ENCODE measurements around the gene OR2B2. TPM values are rescaled to one million over a fixed set of nuclear protein-coding genes. Genes with fewer than 3 reads are reported as not detected.

The OR2B2 gene
- polyA plus RNA-seq, 1 donor from 2014 or later: not detected

DNA sequence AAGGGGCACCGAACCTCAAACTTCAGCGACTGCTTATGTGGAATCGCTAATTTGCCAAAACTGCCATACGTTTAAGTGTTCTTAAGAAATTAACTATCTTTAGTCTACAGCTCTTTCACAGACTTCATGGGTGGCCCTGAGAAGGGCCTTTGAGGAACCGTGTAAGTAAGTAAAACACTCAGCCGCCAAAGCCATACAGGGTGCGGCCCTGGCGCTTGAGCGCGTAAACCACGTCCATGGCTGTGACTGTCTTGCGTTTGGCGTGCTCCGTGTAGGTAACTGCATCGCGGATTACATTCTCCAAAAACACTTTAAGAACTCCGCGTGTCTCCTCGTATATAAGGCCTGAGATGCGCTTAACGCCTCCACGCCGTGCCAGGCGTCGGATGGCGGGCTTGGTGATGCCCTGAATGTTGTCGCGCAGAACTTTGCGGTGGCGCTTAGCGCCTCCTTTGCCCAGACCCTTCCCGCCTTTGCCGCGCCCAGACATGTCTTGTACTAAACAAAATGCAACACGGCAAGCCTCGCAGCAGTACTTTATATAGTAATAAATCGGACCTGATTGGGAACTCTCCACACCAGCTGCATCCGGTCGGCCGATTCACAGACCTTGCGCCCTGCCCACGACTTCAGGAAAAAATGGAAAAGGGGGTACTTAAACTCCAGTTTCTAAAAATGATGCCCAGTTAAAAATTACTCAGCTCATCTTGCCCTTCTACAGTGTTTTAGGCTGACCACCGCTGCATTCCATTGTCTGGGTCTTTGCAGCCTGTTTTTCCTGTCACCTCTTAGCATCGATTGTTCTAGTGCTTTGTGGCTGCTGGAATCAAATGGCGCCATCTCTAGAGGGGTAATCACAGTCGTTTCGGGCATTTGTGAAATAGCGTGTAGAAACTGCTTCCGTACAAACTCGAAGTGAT is 38.9 kb downstream of the OR2B2 start:
- no peak overlapping the region for H3K9ac ChIP-seq (ENCODE audit: low read length)
- no peaks in the 10 kb centered on the region for H3K9me3 ChIP-seq (ENCODE audit: low read length)
- no peaks in the 10 kb centered on the region for H4K20me1 ChIP-seq (ENCODE audit: insufficient read depth)
- peak overlapping the region; percentile 74 for H3K4me3 ChIP-seq (ENCODE audit: low read length)
- TF ChIP-seq EP300 (conservative IDR thresholded peaks at IDR 0.05; ENCODE audit: poor library complexity, severe bottlenecking): no peak
- TF ChIP-seq, protein P1, sequence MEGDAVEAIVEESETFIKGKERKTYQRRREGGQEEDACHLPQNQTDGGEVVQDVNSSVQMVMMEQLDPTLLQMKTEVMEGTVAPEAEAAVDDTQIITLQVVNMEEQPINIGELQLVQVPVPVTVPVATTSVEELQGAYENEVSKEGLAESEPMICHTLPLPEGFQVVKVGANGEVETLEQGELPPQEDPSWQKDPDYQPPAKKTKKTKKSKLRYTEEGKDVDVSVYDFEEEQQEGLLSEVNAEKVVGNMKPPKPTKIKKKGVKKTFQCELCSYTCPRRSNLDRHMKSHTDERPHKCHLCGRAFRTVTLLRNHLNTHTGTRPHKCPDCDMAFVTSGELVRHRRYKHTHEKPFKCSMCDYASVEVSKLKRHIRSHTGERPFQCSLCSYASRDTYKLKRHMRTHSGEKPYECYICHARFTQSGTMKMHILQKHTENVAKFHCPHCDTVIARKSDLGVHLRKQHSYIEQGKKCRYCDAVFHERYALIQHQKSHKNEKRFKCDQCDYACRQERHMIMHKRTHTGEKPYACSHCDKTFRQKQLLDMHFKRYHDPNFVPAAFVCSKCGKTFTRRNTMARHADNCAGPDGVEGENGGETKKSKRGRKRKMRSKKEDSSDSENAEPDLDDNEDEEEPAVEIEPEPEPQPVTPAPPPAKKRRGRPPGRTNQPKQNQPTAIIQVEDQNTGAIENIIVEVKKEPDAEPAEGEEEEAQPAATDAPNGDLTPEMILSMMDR (IDR thresholded peaks at IDR 0.05; ENCODE audit: poor library complexity, severe bottlenecking): no peak
- no peak for TF ChIP-seq POLR2AphosphoS5 (IDR thresholded peaks at IDR 0.05)
- TF ChIP-seq, protein P2, sequence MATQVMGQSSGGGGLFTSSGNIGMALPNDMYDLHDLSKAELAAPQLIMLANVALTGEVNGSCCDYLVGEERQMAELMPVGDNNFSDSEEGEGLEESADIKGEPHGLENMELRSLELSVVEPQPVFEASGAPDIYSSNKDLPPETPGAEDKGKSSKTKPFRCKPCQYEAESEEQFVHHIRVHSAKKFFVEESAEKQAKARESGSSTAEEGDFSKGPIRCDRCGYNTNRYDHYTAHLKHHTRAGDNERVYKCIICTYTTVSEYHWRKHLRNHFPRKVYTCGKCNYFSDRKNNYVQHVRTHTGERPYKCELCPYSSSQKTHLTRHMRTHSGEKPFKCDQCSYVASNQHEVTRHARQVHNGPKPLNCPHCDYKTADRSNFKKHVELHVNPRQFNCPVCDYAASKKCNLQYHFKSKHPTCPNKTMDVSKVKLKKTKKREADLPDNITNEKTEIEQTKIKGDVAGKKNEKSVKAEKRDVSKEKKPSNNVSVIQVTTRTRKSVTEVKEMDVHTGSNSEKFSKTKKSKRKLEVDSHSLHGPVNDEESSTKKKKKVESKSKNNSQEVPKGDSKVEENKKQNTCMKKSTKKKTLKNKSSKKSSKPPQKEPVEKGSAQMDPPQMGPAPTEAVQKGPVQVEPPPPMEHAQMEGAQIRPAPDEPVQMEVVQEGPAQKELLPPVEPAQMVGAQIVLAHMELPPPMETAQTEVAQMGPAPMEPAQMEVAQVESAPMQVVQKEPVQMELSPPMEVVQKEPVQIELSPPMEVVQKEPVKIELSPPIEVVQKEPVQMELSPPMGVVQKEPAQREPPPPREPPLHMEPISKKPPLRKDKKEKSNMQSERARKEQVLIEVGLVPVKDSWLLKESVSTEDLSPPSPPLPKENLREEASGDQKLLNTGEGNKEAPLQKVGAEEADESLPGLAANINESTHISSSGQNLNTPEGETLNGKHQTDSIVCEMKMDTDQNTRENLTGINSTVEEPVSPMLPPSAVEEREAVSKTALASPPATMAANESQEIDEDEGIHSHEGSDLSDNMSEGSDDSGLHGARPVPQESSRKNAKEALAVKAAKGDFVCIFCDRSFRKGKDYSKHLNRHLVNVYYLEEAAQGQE (IDR thresholded peaks at IDR 0.05; ENCODE audit: borderline replicate concordance): no peak
- no peak for TF ChIP-seq MXI1 (conservative IDR thresholded peaks at IDR 0.05; ENCODE audit: poor library complexity, severe bottlenecking)
- TF ChIP-seq EZH2 (IDR thresholded peaks at IDR 0.05; ENCODE audit: borderline replicate concordance, insufficient read depth, low read length, poor library complexity, severe bottlenecking): no peak
- TF ChIP-seq RAD21 (conservative IDR thresholded peaks at IDR 0.05): no peak
- no peak for TF ChIP-seq SMC3 (conservative IDR thresholded peaks at IDR 0.05; ENCODE audit: poor library complexity)
- TF ChIP-seq TAF1 (IDR thresholded peaks at IDR 0.05; ENCODE audit: low read depth): no peak
- no peaks in the 10 kb centered on the region for H3K79me2 ChIP-seq (replicated peaks; ENCODE audit: insufficient read depth, low read length)
- H3K27ac ChIP-seq (ENCODE audit: low read length): no peak overlapping the region
- H3K36me3 ChIP-seq (ENCODE audit: insufficient read depth, low read length): no peaks in the 10 kb centered on the region
- H2AFZ ChIP-seq (ENCODE audit: low read depth, low read length): no peak overlapping the region
- no peak overlapping the region for H3K4me2 ChIP-seq (ENCODE audit: low read length)
- no peaks in the 10 kb centered on the region for H3F3A ChIP-seq (ENCODE audit: insufficient read depth, low read length, poor library complexity, severe bottlenecking)
- H3K27me3 ChIP-seq (ENCODE audit: insufficient read depth, low read depth, low read length): peaks cover 22% of the 10 kb centered on the region
- no peaks in the 10 kb centered on the region for H3K9me2 ChIP-seq (ENCODE audit: insufficient read depth, low read length)

DNA sequence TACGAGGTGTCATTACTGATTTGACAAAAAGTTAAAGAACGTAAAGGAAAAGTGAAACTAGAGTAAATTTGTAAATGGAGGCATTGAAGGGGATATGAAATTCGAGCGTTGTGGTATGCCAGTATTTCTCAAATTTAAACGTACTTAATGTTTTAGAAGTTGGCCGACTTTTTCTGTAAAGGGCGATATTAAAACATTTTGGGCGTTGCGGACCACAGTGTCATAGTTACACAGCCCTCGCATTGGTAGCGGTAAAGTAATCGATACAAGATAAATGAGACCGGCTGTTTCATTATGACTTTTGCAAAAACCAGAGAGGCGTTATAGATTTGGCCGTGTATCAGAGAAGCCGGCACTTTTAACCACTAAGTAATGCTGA is 39.6 kb downstream of the OR2B2 start:
- H3K9ac ChIP-seq (ENCODE audit: low read length): no peak overlapping the region
- peaks cover 27% of the 10 kb centered on the region for H3K27me3 ChIP-seq (ENCODE audit: insufficient read depth, low read depth, low read length)
- no peaks in the 10 kb centered on the region for H3K79me2 ChIP-seq (replicated peaks; ENCODE audit: insufficient read depth, low read length)
- H3K4me2 ChIP-seq (ENCODE audit: low read length): peak overlapping the region; percentile 60
- no peaks in the 10 kb centered on the region for H3K9me2 ChIP-seq (ENCODE audit: insufficient read depth, low read length)
- peak overlapping the region; percentile 74 for H3K4me3 ChIP-seq (ENCODE audit: low read length)
- H3K36me3 ChIP-seq (ENCODE audit: insufficient read depth, low read length): no peaks in the 10 kb centered on the region
- no peak for TF ChIP-seq MXI1 (conservative IDR thresholded peaks at IDR 0.05; ENCODE audit: poor library complexity, severe bottlenecking)
- no peak overlapping the region for H3K27ac ChIP-seq (ENCODE audit: low read length)
- no peaks in the 10 kb centered on the region for H3K9me3 ChIP-seq (ENCODE audit: low read length)
- H4K20me1 ChIP-seq (ENCODE audit: insufficient read depth): no peaks in the 10 kb centered on the region
- H3F3A ChIP-seq (ENCODE audit: insufficient read depth, low read length, poor library complexity, severe bottlenecking): peaks cover 2% of the 10 kb centered on the region
- H2AFZ ChIP-seq (ENCODE audit: low read depth, low read length): no peak overlapping the region

Measured in neural cell (in vitro differentiated cells).